Stimulated activated memory B cell treated with anti-CD40 and anti-IgM and Interleukin-4, amounts not matched to agents 10 μg/mL and 1 μg/mL and 100 μg/mL, for 72 hours (primary cell): ENCODE measurements around the gene EFS.
A peak's percentile ranks its signal among the peaks of the same experiment; 100 is the strongest.
"Not testable (repeated sequence)": the region's sequence is repeated elsewhere in the genome, so short reads cannot be mapped to it uniquely, and the experiment has no call there.

Source experiments
- ATAC-seq: fragments of 150-1000 bp; cut with Tn5 transposase; 2 replicates; pipeline ENCODE4 v1.10.0; 2021
- H3K27ac Mint-ChIP-seq: one replicate; pipeline ENCODE4 v1.8.0; 2022; ENCODE audit warnings: mild to moderate bottlenecking, mixed read lengths
- H3K27me3 Mint-ChIP-seq: one replicate; pipeline ENCODE4 v1.8.0; 2022; ENCODE audit warnings: mixed read lengths
- H3K36me3 Mint-ChIP-seq: one replicate; pipeline ENCODE4 v1.8.0; 2022; ENCODE audit warnings: mixed read lengths
- H3K4me1 Mint-ChIP-seq: one replicate; pipeline ENCODE4 v1.8.0; 2022; ENCODE audit warnings: mixed read lengths
- H3K4me3 Mint-ChIP-seq: one replicate; pipeline ENCODE4 v1.8.0; 2022; ENCODE audit warnings: mild to moderate bottlenecking, moderate library complexity, mixed read lengths
- H3K9me3 Mint-ChIP-seq: one replicate; pipeline ENCODE4 v1.8.0; 2022; ENCODE audit warnings: mixed read lengths

The EFS gene

GRCh38 chr14:23346693-23347405 is 18.1 kb downstream of the EFS start:
- Mint-ChIP-seq H3K4me1 (no peaks in the 10 kb centered on the region), H3K27me3 (peaks cover 39% of the 10 kb centered on the region), H3K4me3 (no peak overlapping the region), H3K36me3 (no peaks in the 10 kb centered on the region), H3K27ac (no peak overlapping the region), H3K9me3 (peaks cover 3% of the 10 kb centered on the region)
- ATAC-seq = peak; percentile 34

- no peaks in the 10 kb centered on the region for H3K36me3 Mint-ChIP-seq
- H3K27me3 Mint-ChIP-seq = peaks cover 34% of the 10 kb centered on the region
- ATAC-seq = no peak
- no peak overlapping the region for H3K27ac Mint-ChIP-seq
- peaks cover 3% of the 10 kb centered on the region for H3K9me3 Mint-ChIP-seq
- no peaks in the 10 kb centered on the region for H3K4me1 Mint-ChIP-seq
- H3K4me3 Mint-ChIP-seq = no peak overlapping the region
These were observed 18.8 kb downstream of the EFS start for GRCh38 chr14:23345987-23346692.

- H3K27ac Mint-ChIP-seq = no peak overlapping the region
- no peaks in the 10 kb centered on the region for H3K9me3 Mint-ChIP-seq
- no peaks in the 10 kb centered on the region for H3K36me3 Mint-ChIP-seq
- H3K27me3 Mint-ChIP-seq = peaks cover 18% of the 10 kb centered on the region
- no peak for ATAC-seq
- no peaks in the 10 kb centered on the region for H3K4me1 Mint-ChIP-seq
- no peak overlapping the region for H3K4me3 Mint-ChIP-seq
These were observed 20.5 kb downstream of the EFS start for GRCh38 chr14:23344481-23344880.

GRCh38 chr14:23339506-23340268 is 25.3 kb downstream of the EFS start:
- no peak overlapping the region for H3K27ac Mint-ChIP-seq
- no peak overlapping the region for H3K4me3 Mint-ChIP-seq
- H3K4me1 Mint-ChIP-seq = no peaks in the 10 kb centered on the region
- H3K27me3 Mint-ChIP-seq = peaks cover 32% of the 10 kb centered on the region
- no peak for ATAC-seq
- peaks cover 3% of the 10 kb centered on the region for H3K9me3 Mint-ChIP-seq
- no peaks in the 10 kb centered on the region for H3K36me3 Mint-ChIP-seq

- Mint-ChIP-seq H3K9me3 (peaks cover 3% of the 10 kb centered on the region), H3K27ac (no peak overlapping the region)
These were observed 29.3 kb downstream of the EFS start for GRCh38 chr14:23335623-23336022.

GRCh38 chr14:23327947-23328744 is 36.8 kb downstream of the EFS start:
- Mint-ChIP-seq H3K9me3 (no peaks in the 10 kb centered on the region), H3K4me3 (no peak overlapping the region), H3K36me3 (peaks cover 21% of the 10 kb centered on the region), H3K27me3 (no peaks in the 10 kb centered on the region), H3K27ac (no peak overlapping the region), H3K4me1 (peaks cover 9% of the 10 kb centered on the region)
- ATAC-seq = peak; percentile 59

More at GRCh38 chr14:23335623-23336022, 29.3 kb downstream of the EFS start:
- Mint-ChIP-seq H3K4me3 (no peak overlapping the region), H3K36me3 (no peaks in the 10 kb centered on the region), H3K27me3 (peaks cover 32% of the 10 kb centered on the region), H3K4me1 (no peaks in the 10 kb centered on the region)
- no peak for ATAC-seq

GRCh38 chr14:23326491-23327332 is 38.3 kb downstream of the EFS start:
- no peak overlapping the region for H3K27ac Mint-ChIP-seq
- peaks cover 23% of the 10 kb centered on the region for H3K4me1 Mint-ChIP-seq
- H3K36me3 Mint-ChIP-seq = peaks cover 34% of the 10 kb centered on the region
- no peak overlapping the region for H3K4me3 Mint-ChIP-seq
- no peaks in the 10 kb centered on the region for H3K27me3 Mint-ChIP-seq
- no peaks in the 10 kb centered on the region for H3K9me3 Mint-ChIP-seq
- ATAC-seq = no peak

GRCh38 chr14:23325746-23326145 is 39.2 kb downstream of the EFS start:
- H3K27me3 Mint-ChIP-seq, H3K9me3 Mint-ChIP-seq, H3K4me3 Mint-ChIP-seq, ATAC-seq: not testable (repeated sequence)
- peaks cover 34% of the 10 kb centered on the region for H3K36me3 Mint-ChIP-seq
- H3K27ac Mint-ChIP-seq = peak overlapping the region; percentile 21
- peaks cover 23% of the 10 kb centered on the region for H3K4me1 Mint-ChIP-seq

DNA sequence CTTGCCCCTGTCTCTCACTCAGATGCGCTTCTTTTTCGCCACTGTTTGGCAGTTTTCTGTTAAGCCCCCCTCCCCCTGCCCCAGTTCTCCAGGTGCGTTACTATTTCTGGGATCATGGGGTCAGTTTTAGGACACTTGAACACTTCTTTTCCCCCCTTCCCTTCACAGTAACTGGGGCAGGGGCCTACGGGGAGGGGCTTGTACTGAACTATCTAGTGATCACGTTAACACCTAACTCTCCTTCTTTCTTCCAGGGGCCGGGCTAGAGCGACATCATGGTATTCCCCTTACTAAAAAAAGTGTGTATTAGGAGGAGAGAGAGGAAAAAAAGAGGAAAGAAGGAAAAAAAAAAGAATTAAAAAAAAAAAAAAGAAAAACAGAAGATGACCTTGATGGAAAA is 40.0 kb downstream of the EFS start:
- Mint-ChIP-seq H3K4me3 (no peak overlapping the region), H3K27me3 (no peaks in the 10 kb centered on the region), H3K9me3 (peaks cover 4% of the 10 kb centered on the region), H3K36me3 (peaks cover 39% of the 10 kb centered on the region), H3K4me1 (peaks cover 29% of the 10 kb centered on the region), H3K27ac (no peak overlapping the region)
- ATAC-seq = no peak

DNA sequence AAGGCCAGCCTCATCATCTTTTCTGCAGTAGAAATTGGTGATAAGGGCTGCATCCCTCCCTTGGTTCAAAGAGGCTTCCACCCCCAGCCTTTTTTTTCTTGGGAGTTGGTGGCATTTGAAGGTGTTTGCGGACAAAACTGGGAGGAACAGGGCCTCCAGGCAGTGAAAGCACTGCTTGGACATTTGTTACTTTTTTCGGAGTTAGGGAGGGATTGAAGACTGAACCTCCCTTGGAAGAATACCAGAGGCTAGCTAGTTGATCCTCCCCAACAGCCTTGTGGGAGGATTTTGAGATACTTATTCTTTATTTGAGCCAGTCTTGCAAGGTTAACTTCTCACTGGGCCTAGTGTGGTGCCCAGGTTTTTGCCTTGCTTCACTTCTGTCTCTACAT is 40.5 kb downstream of the EFS start:
- peaks cover 8% of the 10 kb centered on the region for H3K9me3 Mint-ChIP-seq
- H3K27ac Mint-ChIP-seq = no peak overlapping the region
- peaks cover 45% of the 10 kb centered on the region for H3K36me3 Mint-ChIP-seq
- ATAC-seq = no peak
- H3K27me3 Mint-ChIP-seq = no peaks in the 10 kb centered on the region
- H3K4me1 Mint-ChIP-seq = peaks cover 34% of the 10 kb centered on the region
- no peak overlapping the region for H3K4me3 Mint-ChIP-seq

GRCh38 chr14:23323838-23324454 is 41.0 kb downstream of the EFS start:
- no peak for ATAC-seq
- Mint-ChIP-seq H3K36me3 (peaks cover 46% of the 10 kb centered on the region), H3K4me3 (no peak overlapping the region), H3K4me1 (peaks cover 36% of the 10 kb centered on the region), H3K9me3 (peaks cover 8% of the 10 kb centered on the region), H3K27ac (no peak overlapping the region), H3K27me3 (no peaks in the 10 kb centered on the region)

DNA sequence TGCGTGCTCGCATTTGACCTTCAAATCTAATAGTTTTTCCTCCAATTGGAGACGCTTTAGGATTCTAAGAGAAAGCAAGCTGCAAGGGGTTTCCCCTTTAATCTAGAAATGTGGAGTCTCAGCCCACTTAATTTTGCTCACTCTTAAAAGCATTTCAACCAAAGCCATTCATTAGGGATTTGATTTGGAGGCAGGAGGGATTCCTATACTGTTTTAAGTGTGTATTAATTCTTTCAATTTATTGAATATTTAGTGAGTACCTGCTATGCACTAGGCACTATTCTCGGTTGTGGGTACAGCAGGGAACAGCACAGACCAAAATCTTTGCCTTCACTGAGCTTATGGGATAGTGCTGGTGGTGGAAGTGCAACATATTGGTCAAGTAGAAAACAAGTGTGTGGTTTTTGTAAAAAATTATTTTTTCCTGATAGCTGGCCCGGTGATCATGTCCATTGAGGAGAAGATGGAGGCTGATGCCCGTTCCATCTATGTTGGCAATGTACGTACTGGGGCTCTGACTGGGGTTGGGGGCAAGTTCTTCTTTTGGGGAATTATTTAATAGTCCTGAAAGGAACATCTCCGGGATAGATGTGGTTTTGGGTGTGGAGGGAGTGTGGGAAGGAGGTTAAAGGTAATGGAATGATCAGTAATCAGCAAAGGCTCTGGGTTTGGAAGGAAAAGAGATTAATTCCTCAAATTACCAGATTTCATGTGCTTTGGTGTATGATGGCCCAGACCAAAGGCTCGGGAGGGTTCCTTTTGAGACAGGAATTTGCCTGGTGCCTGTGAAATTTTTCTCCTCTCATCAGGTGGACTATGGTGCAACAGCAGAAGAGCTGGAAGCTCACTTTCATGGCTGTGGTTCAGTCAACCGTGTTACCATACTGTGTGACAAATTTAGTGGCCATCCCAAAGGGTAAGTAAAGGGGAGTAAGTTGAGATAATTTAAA is 42.1 kb downstream of the EFS start:
- peaks cover 8% of the 10 kb centered on the region for H3K9me3 Mint-ChIP-seq
- H3K36me3 Mint-ChIP-seq = peaks cover 46% of the 10 kb centered on the region
- peak overlapping the region; percentile 96 for H3K27ac Mint-ChIP-seq
- H3K27me3 Mint-ChIP-seq = no peaks in the 10 kb centered on the region
- H3K4me3 Mint-ChIP-seq = peak overlapping the region; percentile 93
- peaks cover 36% of the 10 kb centered on the region for H3K4me1 Mint-ChIP-seq
- no peak for ATAC-seq
